GM12875 (cell line): ENCODE data around the gene MCOLN1.

Experiments
- H3K4me3 ChIP-seq: one replicate; pipeline ENCODE4 v1.5.1; 2011; ENCODE audit warnings: low read depth, low read length, control low read depth
- CTCF ChIP-seq: IDR thresholded peaks from 2 replicates; pipeline ENCODE4 v1.5.1; 2011; ENCODE audit warnings: low read depth, mild to moderate bottlenecking, control low read depth, inconsistent platforms, low read length, moderate library complexity, borderline replicate concordance; ENCODE audit not compliant: insufficient read depth

Gene MCOLN1

GRCh38 chr19:7502552-7502951 is 19.9 kb upstream of the MCOLN1 start:
- TF ChIP-seq CTCF, result no peak
- H3K4me3 ChIP-seq, result no peak overlapping the region

GRCh38 chr19:7504684-7505083 is 17.7 kb upstream of the MCOLN1 start:
- H3K4me3 ChIP-seq, result no peak overlapping the region
- TF ChIP-seq CTCF, result no peak

GRCh38 chr19:7505288-7505681 is 17.1 kb upstream of the MCOLN1 start:
- no peak overlapping the region for H3K4me3 ChIP-seq
- TF ChIP-seq CTCF, result no peak

- TF ChIP-seq CTCF, result no peak
- no peak overlapping the region for H3K4me3 ChIP-seq
These were observed 16.6 kb upstream of the MCOLN1 start for GRCh38 chr19:7505682-7506384.

- no peak overlapping the region for H3K4me3 ChIP-seq
- TF ChIP-seq CTCF, result no peak
These were observed 15.8 kb upstream of the MCOLN1 start for GRCh38 chr19:7506385-7507328.

GRCh38 chr19:7507884-7508283 is 14.5 kb upstream of the MCOLN1 start:
- TF ChIP-seq CTCF, result no peak
- H3K4me3 ChIP-seq, result no peak overlapping the region

- no peak for TF ChIP-seq CTCF
- H3K4me3 ChIP-seq, result no peak overlapping the region
These were observed 12.8 kb upstream of the MCOLN1 start for GRCh38 chr19:7509625-7510024.
